Right atrium auricular region (tissue), 2 donors: Measurements from ENCODE around the gene IFIT5. TPM values are rescaled to one million over a fixed set of nuclear protein-coding genes. Genes with fewer than 3 reads are reported as not detected.
A peak's percentile ranks its signal among the peaks of the same experiment; 100 is the strongest.

Source experiments
- DNase-seq: peaks from one replicate; pipeline ENCODE4 v3.0.0-alpha.2; 2019; ENCODE audit warnings: low spot score
- H3K27ac ChIP-seq, 2 donors: fragments of 200-600 bp; sonication (generic); 1 replicate in 1 of 2; 2 replicates in 1 of 2; pipeline ENCODE4 v1.5.1; 2016 to 2019
- H3K27me3 ChIP-seq, 2 donors: fragments of 200-600 bp; sonication (generic); one replicate each; pipeline versions ENCODE4 v1.5.1 to v1.6.0; 2017 to 2019
- H3K36me3 ChIP-seq: fragments of 200-600 bp; sonication (generic); one replicate; pipeline ENCODE4 v1.5.1; 2016
- H3K4me1 ChIP-seq, 2 donors: fragments of 200-600 bp; sonication (generic); one replicate each; pipeline versions ENCODE4 v1.5.1 to v1.6.0; 2017 to 2019
- H3K4me3 ChIP-seq, 2 donors: fragments of 200-600 bp; sonication (generic); 1 replicate in 1 of 2; 2 replicates in 1 of 2; pipeline ENCODE4 v1.5.1; 2017 to 2019; ENCODE audit warnings: mild to moderate bottlenecking in 1 of 2, moderate library complexity in 1 of 2
- H3K9me3 ChIP-seq, 2 donors: fragments of 200-600 bp; sonication (generic); one replicate each; pipeline ENCODE4 v1.5.1; 2019
- CTCF ChIP-seq, 2 donors: fragments of 200-600 bp; sonication (generic); IDR thresholded peaks; one replicate each; pipeline ENCODE4 v1.5.1; 2019; ENCODE audit warnings: antibody characterized with exemption in 2 of 2
- total RNA-seq, 2 donors: library from RNA; depleted of rRNA; stranded (reverse); fragments of >200 nt; gene quantifications; one replicate each; pipeline ENCODE4 v1.1.0, GENCODE V29; 2016

IFIT5 gene
- total RNA-seq, 2 donors from 2014 or later = 6.9 to 11.1 TPM

DNA sequence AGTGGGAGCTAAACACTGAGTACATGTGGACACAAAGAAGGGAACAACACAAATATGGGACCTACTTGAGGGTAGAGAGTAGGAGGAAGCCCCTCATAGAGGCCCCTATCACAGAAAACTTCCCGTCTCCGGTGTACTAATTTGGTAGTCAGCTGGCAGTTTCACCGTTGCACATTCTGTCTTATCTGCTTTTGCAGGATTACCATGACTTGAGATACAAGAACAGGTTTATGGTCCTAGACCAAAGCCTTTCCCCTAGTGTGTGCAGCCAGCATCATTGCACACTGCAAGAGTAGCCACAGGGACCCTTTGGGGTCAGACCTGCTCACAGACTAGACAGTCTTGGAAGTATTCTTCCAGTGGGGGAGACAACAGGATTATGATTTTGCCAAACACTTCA is 42.4 kb upstream of the IFIT5 start:
- Histone ChIP-seq H3K36me3 (no peaks in the 10 kb centered on the region), H3K4me3 (no peak overlapping the region), H3K4me1 (peaks cover 0 to 43% of the 10 kb centered on the region in 2 donors), H3K9me3 (no peaks in the 10 kb centered on the region), H3K27me3 (no peaks in the 10 kb centered on the region), H3K27ac (no peak overlapping the region)
- no peak for TF ChIP-seq CTCF (IDR thresholded peaks at IDR 0.05)
- DNase-seq = no peak

GRCh38 chr10:89373916-89374711 is 40.3 kb upstream of the IFIT5 start:
- no peak for TF ChIP-seq CTCF (IDR thresholded peaks at IDR 0.05)
- Histone ChIP-seq H3K36me3 (no peaks in the 10 kb centered on the region), H3K9me3 (no peaks in the 10 kb centered on the region), H3K4me1 (peaks cover 0 to 26% of the 10 kb centered on the region in 2 donors), H3K27me3 (no peaks in the 10 kb centered on the region), H3K4me3 (peak overlapping the region in 1 of 2 donors; percentile 7), H3K27ac (peak overlapping the region; percentile 83 to 87)
- DNase-seq = peak; percentile 97

- DNase-seq = no peak
- peak overlapping the region in 1 of 2 donors; percentile 7 for H3K4me3 ChIP-seq
- peak overlapping the region; percentile 83 to 87 for H3K27ac ChIP-seq
- H3K4me1 ChIP-seq = peaks cover 0 to 22% of the 10 kb centered on the region in 2 donors
- TF ChIP-seq CTCF (IDR thresholded peaks at IDR 0.05) = no peak
- H3K27me3 ChIP-seq = no peaks in the 10 kb centered on the region
- no peaks in the 10 kb centered on the region for H3K9me3 ChIP-seq
- H3K36me3 ChIP-seq = no peaks in the 10 kb centered on the region
Measured at GRCh38 chr10:89374713-89375141, 39.6 kb upstream of the IFIT5 start.

GRCh38 chr10:89377705-89378637 is 36.4 kb upstream of the IFIT5 start, which contains the start of gene IFIT1B:
Gene IFIT1B (plus strand): TSS chr10:89378056. CDS start chr10:89378136, 80 bp downstream.
- TF ChIP-seq CTCF (IDR thresholded peaks at IDR 0.05) = no peak
- no peaks in the 10 kb centered on the region for H3K36me3 ChIP-seq
- no peak within 1 kb of the TSS for H3K27ac ChIP-seq
- H3K27me3 ChIP-seq = no peaks in the 10 kb centered on the region
- H3K4me1 ChIP-seq = peaks cover 0 to 22% of the 10 kb centered on the region in 2 donors
- no peak for DNase-seq
- no peak within 1 kb of the TSS for H3K4me3 ChIP-seq
- H3K9me3 ChIP-seq = no peaks in the 10 kb centered on the region

- TF ChIP-seq CTCF (IDR thresholded peaks at IDR 0.05) = no peak
- H3K27ac ChIP-seq = no peak overlapping the region
- H3K4me1 ChIP-seq = peaks cover 0 to 13% of the 10 kb centered on the region in 2 donors
- no peak for DNase-seq
- H3K36me3 ChIP-seq = no peaks in the 10 kb centered on the region
- H3K9me3 ChIP-seq = no peaks in the 10 kb centered on the region
- no peak overlapping the region for H3K4me3 ChIP-seq
- no peaks in the 10 kb centered on the region for H3K27me3 ChIP-seq
Measured at GRCh38 chr10:89379103-89379502, 35.3 kb upstream of the IFIT5 start.
